ENCODE measurements around the gene CBLIF. TPM values are rescaled to one million over a fixed set of nuclear protein-coding genes. Genes with fewer than 3 reads are reported as not detected.
"Not testable (repeated sequence)": the region's sequence is repeated elsewhere in the genome, so short reads cannot be mapped to it uniquely, and the experiment has no call there.

The CBLIF gene
- total and polyA plus RNA-seq, 9 donors, result 0.21 to 0.49 TPM; not detected in 7

- WGBS (ENCODE audit: insufficient coverage), result no CpG with 5 or more reads among the region's 4 CpGs
Observed at GRCh38 chr11:59818572-59818971, 26.7 kb downstream of the CBLIF start.

GRCh38 chr11:59816434-59816833, 28.9 kb downstream of the CBLIF start:
- H3K27me3 ChIP-seq (ENCODE audit: control insufficient read depth, insufficient read depth, low read length); H3K4me3 ChIP-seq (ENCODE audit: low read length); H3K27ac ChIP-seq (ENCODE audit: low read length); H3K4me1 ChIP-seq (ENCODE audit: control insufficient read depth, insufficient read depth, low read length); H3K9me3 ChIP-seq (replicated peaks; ENCODE audit: control insufficient read depth, low read depth, low read length); DNase-seq; H3K36me3 ChIP-seq (ENCODE audit: control insufficient read depth, insufficient read depth, low read length): not testable (repeated sequence)
- no CpG with 5 or more reads among the region's 1 CpG for whole genome bisulfite sequencing (ENCODE audit: insufficient coverage)

More at GRCh38 chr11:59818572-59818971, 26.7 kb downstream of the CBLIF start:
- H3K4me3 ChIP-seq (ENCODE audit: low read length), result no peak overlapping the region
- H3K36me3 ChIP-seq (ENCODE audit: control insufficient read depth, insufficient read depth, low read length), result no peaks in the 10 kb centered on the region
- DNase-seq, result no peak
- no peak overlapping the region for H3K27ac ChIP-seq (ENCODE audit: low read length)
- H3K4me1 ChIP-seq (ENCODE audit: control insufficient read depth, insufficient read depth, low read length), result no peaks in the 10 kb centered on the region
- no peaks in the 10 kb centered on the region for H3K27me3 ChIP-seq (ENCODE audit: control insufficient read depth, insufficient read depth, low read length)
- no peaks in the 10 kb centered on the region for H3K9me3 ChIP-seq (replicated peaks; ENCODE audit: control insufficient read depth, low read depth, low read length)

GRCh38 chr11:59815754-59816153, 29.5 kb downstream of the CBLIF start:
- Histone ChIP-seq H3K36me3 (ENCODE audit: control insufficient read depth, insufficient read depth, low read length) (no peaks in the 10 kb centered on the region), H3K4me3 (ENCODE audit: low read length) (no peak overlapping the region), H3K4me1 (ENCODE audit: control insufficient read depth, insufficient read depth, low read length) (no peaks in the 10 kb centered on the region), H3K27me3 (ENCODE audit: control insufficient read depth, insufficient read depth, low read length) (no peaks in the 10 kb centered on the region), H3K9me3 (replicated peaks; ENCODE audit: control insufficient read depth, low read depth, low read length) (no peaks in the 10 kb centered on the region), H3K27ac (ENCODE audit: low read length) (no peak overlapping the region)
- no CpG with 5 or more reads among the region's 1 CpG for WGBS (ENCODE audit: insufficient coverage)
- DNase-seq, result no peak

- no peak for DNase-seq
- Histone ChIP-seq H3K4me1 (ENCODE audit: control insufficient read depth, insufficient read depth, low read length) (peaks cover 6% of the 10 kb centered on the region), H3K9me3 (replicated peaks; ENCODE audit: control insufficient read depth, low read depth, low read length) (no peaks in the 10 kb centered on the region), H3K27me3 (ENCODE audit: control insufficient read depth, insufficient read depth, low read length) (no peaks in the 10 kb centered on the region), H3K4me3 (ENCODE audit: low read length) (no peak overlapping the region), H3K36me3 (ENCODE audit: control insufficient read depth, insufficient read depth, low read length) (no peaks in the 10 kb centered on the region), H3K27ac (ENCODE audit: low read length) (no peak overlapping the region)
- no CpG with 5 or more reads among the region's 1 CpG for WGBS (ENCODE audit: insufficient coverage)
Observed at GRCh38 chr11:59814021-59814420, 31.3 kb downstream of the CBLIF start.

- Histone ChIP-seq H3K27ac (ENCODE audit: low read length) (no peak overlapping the region), H3K4me3 (ENCODE audit: low read length) (no peak overlapping the region), H3K36me3 (ENCODE audit: control insufficient read depth, insufficient read depth, low read length) (no peaks in the 10 kb centered on the region), H3K27me3 (ENCODE audit: control insufficient read depth, insufficient read depth, low read length) (no peaks in the 10 kb centered on the region), H3K9me3 (replicated peaks; ENCODE audit: control insufficient read depth, low read depth, low read length) (no peaks in the 10 kb centered on the region), H3K4me1 (ENCODE audit: control insufficient read depth, insufficient read depth, low read length) (peaks cover 6% of the 10 kb centered on the region)
- WGBS (ENCODE audit: insufficient coverage), result no CpG with 5 or more reads among the region's 1 CpG
- no peak for DNase-seq
Observed at GRCh38 chr11:59813364-59813763, 31.9 kb downstream of the CBLIF start.

- peaks cover 3% of the 10 kb centered on the region for H3K36me3 ChIP-seq (ENCODE audit: control insufficient read depth, insufficient read depth, low read length)
- no peaks in the 10 kb centered on the region for H3K27me3 ChIP-seq (ENCODE audit: control insufficient read depth, insufficient read depth, low read length)
- no peak for DNase-seq
- no CpG with 5 or more reads among the region's 2 CpGs for WGBS (ENCODE audit: insufficient coverage)
- no peak overlapping the region for H3K27ac ChIP-seq (ENCODE audit: low read length)
- peaks cover 6% of the 10 kb centered on the region for H3K4me1 ChIP-seq (ENCODE audit: control insufficient read depth, insufficient read depth, low read length)
- no peaks in the 10 kb centered on the region for H3K9me3 ChIP-seq (replicated peaks; ENCODE audit: control insufficient read depth, low read depth, low read length)
- no peak overlapping the region for H3K4me3 ChIP-seq (ENCODE audit: low read length)
Observed at GRCh38 chr11:59812220-59812619, 33.1 kb downstream of the CBLIF start.

- no peaks in the 10 kb centered on the region for H3K27me3 ChIP-seq (ENCODE audit: control insufficient read depth, insufficient read depth, low read length)
- no peak overlapping the region for H3K27ac ChIP-seq (ENCODE audit: low read length)
- H3K4me1 ChIP-seq (ENCODE audit: control insufficient read depth, insufficient read depth, low read length), result peaks cover 6% of the 10 kb centered on the region
- no CpG with 5 or more reads among the region's 8 CpGs for WGBS (ENCODE audit: insufficient coverage)
- peaks cover 15% of the 10 kb centered on the region for H3K36me3 ChIP-seq (ENCODE audit: control insufficient read depth, insufficient read depth, low read length)
- DNase-seq, result no peak
- peak overlapping the region; percentile 99 for H3K4me3 ChIP-seq (ENCODE audit: low read length)
- H3K9me3 ChIP-seq (replicated peaks; ENCODE audit: control insufficient read depth, low read depth, low read length), result no peaks in the 10 kb centered on the region
Observed at GRCh38 chr11:59810911-59811259, 34.4 kb downstream of the CBLIF start.

GRCh38 chr11:59810189-59810910, 34.9 kb downstream of the CBLIF start, which contains the start of gene MRPL16:
Gene MRPL16 (minus strand): TSS chr11:59810778. CDS start chr11:59810658, 120 bp downstream.
- Histone ChIP-seq H3K36me3 (ENCODE audit: control insufficient read depth, insufficient read depth, low read length) (peaks cover 19% of the 10 kb centered on the region), H3K9me3 (replicated peaks; ENCODE audit: control insufficient read depth, low read depth, low read length) (no peaks in the 10 kb centered on the region), H3K27ac (ENCODE audit: low read length) (peak within 1 kb of the TSS; percentile 78), H3K27me3 (ENCODE audit: control insufficient read depth, insufficient read depth, low read length) (no peaks in the 10 kb centered on the region), H3K4me3 (ENCODE audit: low read length) (peak within 1 kb of the TSS; percentile 99), H3K4me1 (ENCODE audit: control insufficient read depth, insufficient read depth, low read length) (peaks cover 6% of the 10 kb centered on the region)
- DNase-seq, result peak; percentile 92
- WGBS (ENCODE audit: insufficient coverage), result 0% methylated on average over 41 of the region's 54 CpGs

GRCh38 chr11:59807047-59807610, 38.2 kb downstream of the CBLIF start:
- Histone ChIP-seq H3K4me1 (ENCODE audit: control insufficient read depth, insufficient read depth, low read length) (peaks cover 6% of the 10 kb centered on the region), H3K27ac (ENCODE audit: low read length) (no peak overlapping the region), H3K36me3 (ENCODE audit: control insufficient read depth, insufficient read depth, low read length) (peaks cover 29% of the 10 kb centered on the region), H3K4me3 (ENCODE audit: low read length) (no peak overlapping the region), H3K27me3 (ENCODE audit: control insufficient read depth, insufficient read depth, low read length) (no peaks in the 10 kb centered on the region), H3K9me3 (replicated peaks; ENCODE audit: control insufficient read depth, low read depth, low read length) (no peaks in the 10 kb centered on the region)
- DNase-seq, result no peak
- no CpG with 5 or more reads among the region's 1 CpG for whole genome bisulfite sequencing (ENCODE audit: insufficient coverage)

GRCh38 chr11:59804061-59804460, 41.2 kb downstream of the CBLIF start:
- H3K27ac ChIP-seq (ENCODE audit: low read length), result no peak overlapping the region
- no peaks in the 10 kb centered on the region for H3K4me1 ChIP-seq (ENCODE audit: control insufficient read depth, insufficient read depth, low read length)
- H3K4me3 ChIP-seq (ENCODE audit: low read length), result no peak overlapping the region
- H3K36me3 ChIP-seq (ENCODE audit: control insufficient read depth, insufficient read depth, low read length), result peaks cover 29% of the 10 kb centered on the region
- DNase-seq, result no peak
- WGBS (ENCODE audit: insufficient coverage), result no CpG with 5 or more reads among the region's 2 CpGs
- no peaks in the 10 kb centered on the region for H3K9me3 ChIP-seq (replicated peaks; ENCODE audit: control insufficient read depth, low read depth, low read length)
- no peaks in the 10 kb centered on the region for H3K27me3 ChIP-seq (ENCODE audit: control insufficient read depth, insufficient read depth, low read length)

Data from muscle of leg (tissue), 11 donors.